Chondrocyte (in vitro differentiated cells): ENCODE data around the gene SLC2A11. TPM values are rescaled to one million over a fixed set of nuclear protein-coding genes. Genes with fewer than 3 reads are reported as not detected.

Experiments
- DNase-seq: peaks from one replicate; pipeline ENCODE4 v3.0.0; 2021; ENCODE audit warnings: mixed read lengths, low spot score
- H3K27ac Mint-ChIP-seq: one replicate; pipeline ENCODE4 v1.8.0; 2021; ENCODE audit warnings: mild to moderate bottlenecking, moderate library complexity, mixed read lengths; ENCODE audit not compliant: unreplicated experiment
- H3K27me3 Mint-ChIP-seq: 2 replicates; pipeline ENCODE4 v1.8.0; 2021; ENCODE audit warnings: low read depth, mixed read lengths
- H3K36me3 Mint-ChIP-seq: 2 replicates; pipeline ENCODE4 v1.8.0; 2021; ENCODE audit warnings: low read depth, mixed read lengths
- H3K4me1 Mint-ChIP-seq: 2 replicates; pipeline ENCODE4 v1.8.0; 2021; ENCODE audit warnings: low read depth, mild to moderate bottlenecking, mixed read lengths
- H3K4me3 Mint-ChIP-seq: one replicate; pipeline ENCODE4 v1.8.0; 2021; ENCODE audit warnings: mild to moderate bottlenecking, moderate library complexity, mixed read lengths; ENCODE audit not compliant: unreplicated experiment
- H3K9me3 Mint-ChIP-seq: 2 replicates; pipeline ENCODE4 v1.8.0; 2021; ENCODE audit warnings: low read depth, mixed read lengths
- CTCF ChIP-seq: fragments of 200-600 bp; sonication (generic); IDR thresholded peaks from 2 replicates; pipeline ENCODE4 v1.5.0; 2021; ENCODE audit warnings: antibody characterized with exemption, mild to moderate bottlenecking, moderate library complexity
- total RNA-seq: library from RNA; stranded (reverse); gene quantifications from 3 replicates; pipeline ENCODE4 v1.2.1, GENCODE V29; 2021

Gene SLC2A11
- total RNA-seq, 1 donor from 2014 or later, result 14.8 TPM

- H3K36me3 Mint-ChIP-seq, result peaks cover 1% of the 10 kb centered on the region
- peaks cover 9% of the 10 kb centered on the region for H3K4me1 Mint-ChIP-seq
- no peak for DNase-seq
- no peak for TF ChIP-seq CTCF
- no peak overlapping the region for H3K27ac Mint-ChIP-seq
- H3K9me3 Mint-ChIP-seq, result no peaks in the 10 kb centered on the region
- H3K27me3 Mint-ChIP-seq, result no peaks in the 10 kb centered on the region
- H3K4me3 Mint-ChIP-seq, result no peak overlapping the region
Observed at GRCh38 chr22:23908587-23909205, 51.0 kb downstream of the SLC2A11 start.

- Mint-ChIP-seq H3K4me3 (no peak overlapping the region), H3K27me3 (no peaks in the 10 kb centered on the region), H3K4me1 (peaks cover 14% of the 10 kb centered on the region), H3K9me3 (no peaks in the 10 kb centered on the region), H3K36me3 (peaks cover 1% of the 10 kb centered on the region), H3K27ac (no peak overlapping the region)
- no peak for DNase-seq
- no peak for TF ChIP-seq CTCF
Observed at GRCh38 chr22:23909296-23909898, 51.7 kb downstream of the SLC2A11 start.

GRCh38 chr22:23910496-23911190 is 53.0 kb downstream of the SLC2A11 start:
- H3K4me1 Mint-ChIP-seq, result peaks cover 19% of the 10 kb centered on the region
- H3K27ac Mint-ChIP-seq, result no peak overlapping the region
- no peaks in the 10 kb centered on the region for H3K27me3 Mint-ChIP-seq
- no peak for DNase-seq
- TF ChIP-seq CTCF, result no peak
- H3K4me3 Mint-ChIP-seq, result no peak overlapping the region
- no peaks in the 10 kb centered on the region for H3K9me3 Mint-ChIP-seq
- H3K36me3 Mint-ChIP-seq, result peaks cover 1% of the 10 kb centered on the region

GRCh38 chr22:23911318-23911980 is 53.8 kb downstream of the SLC2A11 start:
- Mint-ChIP-seq H3K4me3 (no peak overlapping the region), H3K4me1 (peaks cover 19% of the 10 kb centered on the region), H3K9me3 (no peaks in the 10 kb centered on the region), H3K27me3 (no peaks in the 10 kb centered on the region), H3K27ac (no peak overlapping the region), H3K36me3 (peaks cover 1% of the 10 kb centered on the region)
- no peak for TF ChIP-seq CTCF
- no peak for DNase-seq

GRCh38 chr22:23912293-23912903 is 54.7 kb downstream of the SLC2A11 start:
- Mint-ChIP-seq H3K4me1 (peaks cover 19% of the 10 kb centered on the region), H3K36me3 (peaks cover 1% of the 10 kb centered on the region), H3K27ac (no peak overlapping the region), H3K27me3 (no peaks in the 10 kb centered on the region), H3K9me3 (no peaks in the 10 kb centered on the region), H3K4me3 (no peak overlapping the region)
- TF ChIP-seq CTCF, result no peak
- no peak for DNase-seq
